Activated naive CD4-positive, alpha-beta T cell (primary cell): Measurements from ENCODE around the gene SAA4.
"Not testable (repeated sequence)": the region's sequence is repeated elsewhere in the genome, so short reads cannot be mapped to it uniquely, and the experiment has no call there.

ENCODE experiments used
- DNase-seq, 4 experiments: peaks; one replicate each; lab custom pipeline; 2025; lab: John Stamatoyannopoulos, UW

The SAA4 gene

GRCh38 chr11:18236664-18237356 is at the start of gene SAA4:
Gene SAA4, minus strand, starts transcription at chr11:18236802. Its CDS starts 876 bp downstream, at chr11:18235926.
- DNase-seq = no peak

- DNase-seq = no peak
Measured at GRCh38 chr11:18285841-18286240, 49.2 kb upstream of the SAA4 start.

- no peak for DNase-seq
Measured at GRCh38 chr11:18282626-18283025, 46.0 kb upstream of the SAA4 start.

GRCh38 chr11:18280438-18281045 is 43.9 kb upstream of the SAA4 start:
- no peak for DNase-seq

- no peak for DNase-seq
Measured at GRCh38 chr11:18277565-18278271, 41.1 kb upstream of the SAA4 start.

- no peak for DNase-seq
Measured at GRCh38 chr11:18271206-18271605, 34.6 kb upstream of the SAA4 start.

GRCh38 chr11:18270102-18270501 is 33.5 kb upstream of the SAA4 start:
- no peak for DNase-seq

- not testable (repeated sequence) for DNase-seq
Measured at GRCh38 chr11:18269252-18269651, 32.6 kb upstream of the SAA4 start.

GRCh38 chr11:18267335-18268133 is 30.9 kb upstream of the SAA4 start:
- DNase-seq = not testable (repeated sequence)

GRCh38 chr11:18265949-18266348 is 29.3 kb upstream of the SAA4 start, which contains the start of gene SAA1:
Gene SAA1, plus strand, starts transcription at chr11:18266264. Its CDS starts 624 bp downstream, at chr11:18266888.
- no peak for DNase-seq

GRCh38 chr11:18264677-18265555 is 28.3 kb upstream of the SAA4 start:
- no peak for DNase-seq

- no peak for DNase-seq
Measured at GRCh38 chr11:18264035-18264434, 27.4 kb upstream of the SAA4 start.

- not testable (repeated sequence) for DNase-seq
Measured at GRCh38 chr11:18262681-18263350, 26.2 kb upstream of the SAA4 start.

- DNase-seq = no peak
Measured at GRCh38 chr11:18261721-18262120, 25.1 kb upstream of the SAA4 start.

GRCh38 chr11:18259259-18259658 is 22.7 kb upstream of the SAA4 start:
- DNase-seq = no peak

GRCh38 chr11:18254781-18255361 is 18.3 kb upstream of the SAA4 start:
- no peak for DNase-seq

- DNase-seq = no peak
Measured at GRCh38 chr11:18253778-18254338, 17.3 kb upstream of the SAA4 start.

GRCh38 chr11:18253233-18253632 is 16.6 kb upstream of the SAA4 start:
- no peak for DNase-seq

- DNase-seq = no peak
Measured at GRCh38 chr11:18248561-18248960, 12.0 kb upstream of the SAA4 start, which contains the start of gene SAA2. Gene SAA2, minus strand, starts transcription at chr11:18248668. Its CDS starts 657 bp downstream, at chr11:18248011.

- not testable (repeated sequence) for DNase-seq
Measured at GRCh38 chr11:18247191-18247581, 10.6 kb upstream of the SAA4 start.
